GM18526 (cell line): Measurements from ENCODE around the gene UGT1A9.

Experiments
- POLR2A ChIP-seq: IDR thresholded peaks from 3 replicates; pipeline ENCODE4 v1.6.1; 2011; ENCODE audit not compliant: insufficient read length; ENCODE audit errors: extremely low read depth

The UGT1A9 gene

GRCh38 chr2:233799087-233799665 is 127.5 kb downstream of the UGT1A9 start:
- no peak for TF ChIP-seq POLR2A

GRCh38 chr2:233799716-233800115 is 128.0 kb downstream of the UGT1A9 start:
- TF ChIP-seq POLR2A, result no peak

- TF ChIP-seq POLR2A, result no peak
Observed at GRCh38 chr2:233800208-233800607, 128.5 kb downstream of the UGT1A9 start.

GRCh38 chr2:233801357-233802131 is 129.8 kb downstream of the UGT1A9 start:
- no peak for TF ChIP-seq POLR2A

GRCh38 chr2:233802132-233802815 is 130.6 kb downstream of the UGT1A9 start:
- TF ChIP-seq POLR2A, result no peak

- no peak for TF ChIP-seq POLR2A
Observed at GRCh38 chr2:233803292-233803911, 131.7 kb downstream of the UGT1A9 start.

GRCh38 chr2:233803994-233804393 is 132.3 kb downstream of the UGT1A9 start:
- TF ChIP-seq POLR2A, result no peak

- TF ChIP-seq POLR2A, result no peak
Observed at GRCh38 chr2:233807215-233807865, 135.6 kb downstream of the UGT1A9 start.

GRCh38 chr2:233807966-233808935 is 136.6 kb downstream of the UGT1A9 start:
- no peak for TF ChIP-seq POLR2A

GRCh38 chr2:233810385-233810784 is 138.7 kb downstream of the UGT1A9 start:
- TF ChIP-seq POLR2A, result no peak

- TF ChIP-seq POLR2A, result no peak
Observed at GRCh38 chr2:233811087-233811486, 139.4 kb downstream of the UGT1A9 start.

GRCh38 chr2:233811732-233812131 is 140.0 kb downstream of the UGT1A9 start:
- TF ChIP-seq POLR2A, result no peak

GRCh38 chr2:233813236-233814055 is 141.7 kb downstream of the UGT1A9 start:
- TF ChIP-seq POLR2A, result no peak

- TF ChIP-seq POLR2A, result no peak
Observed at GRCh38 chr2:233814056-233814835, 142.5 kb downstream of the UGT1A9 start.
